ENCODE results near the gene RSRP1. TPM values are rescaled to one million over a fixed set of nuclear protein-coding genes. Genes with fewer than 3 reads are reported as not detected.
A peak's percentile ranks its signal among the peaks of the same experiment; 100 is the strongest.
"Not testable (repeated sequence)": the region's sequence is repeated elsewhere in the genome, so short reads cannot be mapped to it uniquely, and the experiment has no call there.

The RSRP1 gene, protein sequence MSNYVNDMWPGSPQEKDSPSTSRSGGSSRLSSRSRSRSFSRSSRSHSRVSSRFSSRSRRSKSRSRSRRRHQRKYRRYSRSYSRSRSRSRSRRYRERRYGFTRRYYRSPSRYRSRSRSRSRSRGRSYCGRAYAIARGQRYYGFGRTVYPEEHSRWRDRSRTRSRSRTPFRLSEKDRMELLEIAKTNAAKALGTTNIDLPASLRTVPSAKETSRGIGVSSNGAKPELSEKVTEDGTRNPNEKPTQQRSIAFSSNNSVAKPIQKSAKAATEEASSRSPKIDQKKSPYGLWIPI
- 100 to 1,000 TPM in 1 of 4 donors, 10 to 100 TPM in 3; 23.1 to 133 (median 59.4) TPM for total RNA-seq

DNA sequence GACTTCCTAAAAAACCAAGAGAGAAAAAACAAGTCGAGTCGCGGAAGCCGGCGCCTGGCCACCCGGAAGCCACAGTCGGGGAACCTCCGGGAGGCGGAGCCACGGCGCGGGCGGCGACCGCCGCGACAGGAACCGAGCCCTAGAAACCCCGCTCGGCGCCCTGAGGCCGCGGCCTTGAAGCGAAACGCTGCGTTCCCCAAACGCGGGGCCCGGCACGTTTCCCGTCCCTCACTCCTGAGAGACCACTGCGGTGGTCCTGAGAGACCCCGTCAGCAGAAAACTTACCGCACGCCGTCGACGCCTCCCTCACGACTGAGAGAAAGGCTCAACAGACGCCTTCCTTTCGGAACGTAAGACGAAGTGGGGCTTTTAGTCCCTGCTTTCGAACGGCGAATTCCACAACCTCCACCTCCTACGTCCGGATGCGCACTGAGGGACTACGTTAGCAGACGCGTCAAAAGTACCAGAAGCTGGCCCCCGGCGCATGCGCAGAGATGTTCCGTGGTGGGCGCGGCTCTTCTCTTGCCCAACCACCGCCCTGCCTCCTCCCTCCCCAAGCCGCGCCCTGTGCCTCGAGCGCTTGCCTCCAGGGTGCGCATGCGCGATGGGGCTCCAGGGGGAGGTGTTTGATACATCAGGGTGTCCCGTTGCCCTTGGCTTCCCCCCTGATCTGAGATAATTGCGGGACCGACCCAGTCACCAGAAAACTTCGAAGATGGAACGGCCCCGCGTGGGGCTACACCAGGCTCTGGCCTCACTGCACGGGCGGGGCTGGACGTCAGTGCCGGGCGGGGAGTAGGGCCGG is at the start of gene RSRP1:
Gene RSRP1 (minus strand): TSS at position 431 of the 805 bp plus-strand sequence. CDS start 491 bp downstream, outside the sequence.
- 0% methylated on average over 2 to 13 of the region's 79 CpGs for WGBS, 2 donors (ENCODE audit: low coverage in 1 of 2)
- no peaks in the 10 kb centered on the region for H3K27me3 ChIP-seq
- peak within 1 kb of the TSS; percentile 97 to 100 (median 100) for H3K27ac ChIP-seq
- peak; percentile 95 for ATAC-seq
- peaks cover 4 to 40% (median 13%) of the 10 kb centered on the region in 3 donors for H3K4me1 ChIP-seq
- H3K4me3 ChIP-seq = peak within 1 kb of the TSS; percentile 90 to 95
- TF ChIP-seq POLR2A (IDR thresholded peaks at IDR 0.05) (peak; percentile 99 to 100), POLR2AphosphoS5 (IDR thresholded peaks at IDR 0.05) (peak; percentile 100), EP300 (IDR thresholded peaks at IDR 0.05) (no peak)
- TF ChIP-seq, protein P1, sequence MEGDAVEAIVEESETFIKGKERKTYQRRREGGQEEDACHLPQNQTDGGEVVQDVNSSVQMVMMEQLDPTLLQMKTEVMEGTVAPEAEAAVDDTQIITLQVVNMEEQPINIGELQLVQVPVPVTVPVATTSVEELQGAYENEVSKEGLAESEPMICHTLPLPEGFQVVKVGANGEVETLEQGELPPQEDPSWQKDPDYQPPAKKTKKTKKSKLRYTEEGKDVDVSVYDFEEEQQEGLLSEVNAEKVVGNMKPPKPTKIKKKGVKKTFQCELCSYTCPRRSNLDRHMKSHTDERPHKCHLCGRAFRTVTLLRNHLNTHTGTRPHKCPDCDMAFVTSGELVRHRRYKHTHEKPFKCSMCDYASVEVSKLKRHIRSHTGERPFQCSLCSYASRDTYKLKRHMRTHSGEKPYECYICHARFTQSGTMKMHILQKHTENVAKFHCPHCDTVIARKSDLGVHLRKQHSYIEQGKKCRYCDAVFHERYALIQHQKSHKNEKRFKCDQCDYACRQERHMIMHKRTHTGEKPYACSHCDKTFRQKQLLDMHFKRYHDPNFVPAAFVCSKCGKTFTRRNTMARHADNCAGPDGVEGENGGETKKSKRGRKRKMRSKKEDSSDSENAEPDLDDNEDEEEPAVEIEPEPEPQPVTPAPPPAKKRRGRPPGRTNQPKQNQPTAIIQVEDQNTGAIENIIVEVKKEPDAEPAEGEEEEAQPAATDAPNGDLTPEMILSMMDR (IDR thresholded peaks at IDR 0.05) = peak in 2 of 4 experiments; percentile 26 to 40
- H3K36me3 ChIP-seq = peaks cover 0 to 36% of the 10 kb centered on the region in 2 donors
- no peaks in the 10 kb centered on the region for H3K9me3 ChIP-seq

DNA sequence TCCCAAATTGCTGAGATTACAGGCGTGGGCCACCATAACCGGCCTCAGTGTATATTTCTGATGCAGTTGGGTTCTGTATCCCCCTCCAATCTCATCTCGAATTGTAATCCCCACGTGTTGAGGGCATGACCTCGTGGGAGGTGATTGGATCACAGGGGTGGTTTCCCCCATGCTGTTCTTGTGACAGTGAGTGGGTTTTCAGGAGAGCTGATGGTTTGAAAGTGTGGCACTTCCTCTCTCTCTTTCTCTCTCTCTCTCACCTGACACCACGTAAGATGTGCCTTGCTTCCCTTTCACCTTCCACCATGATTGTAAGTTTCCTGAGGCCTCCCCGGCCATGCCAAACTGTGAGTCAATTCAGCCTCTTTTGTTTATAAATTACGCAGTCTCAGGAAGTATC is 49.2 kb upstream of the RSRP1 start:
- H3K9me3 ChIP-seq, H3K4me3 ChIP-seq, H3K36me3 ChIP-seq, H3K27ac ChIP-seq, ATAC-seq, H3K4me1 ChIP-seq, H3K27me3 ChIP-seq: not testable (repeated sequence)
- WGBS, 2 donors (ENCODE audit: low coverage in 1 of 2) = 33% methylated on average over 1 of the region's 8 CpGs; no CpG with 5 or more reads in 1 of the 2 donors

DNA sequence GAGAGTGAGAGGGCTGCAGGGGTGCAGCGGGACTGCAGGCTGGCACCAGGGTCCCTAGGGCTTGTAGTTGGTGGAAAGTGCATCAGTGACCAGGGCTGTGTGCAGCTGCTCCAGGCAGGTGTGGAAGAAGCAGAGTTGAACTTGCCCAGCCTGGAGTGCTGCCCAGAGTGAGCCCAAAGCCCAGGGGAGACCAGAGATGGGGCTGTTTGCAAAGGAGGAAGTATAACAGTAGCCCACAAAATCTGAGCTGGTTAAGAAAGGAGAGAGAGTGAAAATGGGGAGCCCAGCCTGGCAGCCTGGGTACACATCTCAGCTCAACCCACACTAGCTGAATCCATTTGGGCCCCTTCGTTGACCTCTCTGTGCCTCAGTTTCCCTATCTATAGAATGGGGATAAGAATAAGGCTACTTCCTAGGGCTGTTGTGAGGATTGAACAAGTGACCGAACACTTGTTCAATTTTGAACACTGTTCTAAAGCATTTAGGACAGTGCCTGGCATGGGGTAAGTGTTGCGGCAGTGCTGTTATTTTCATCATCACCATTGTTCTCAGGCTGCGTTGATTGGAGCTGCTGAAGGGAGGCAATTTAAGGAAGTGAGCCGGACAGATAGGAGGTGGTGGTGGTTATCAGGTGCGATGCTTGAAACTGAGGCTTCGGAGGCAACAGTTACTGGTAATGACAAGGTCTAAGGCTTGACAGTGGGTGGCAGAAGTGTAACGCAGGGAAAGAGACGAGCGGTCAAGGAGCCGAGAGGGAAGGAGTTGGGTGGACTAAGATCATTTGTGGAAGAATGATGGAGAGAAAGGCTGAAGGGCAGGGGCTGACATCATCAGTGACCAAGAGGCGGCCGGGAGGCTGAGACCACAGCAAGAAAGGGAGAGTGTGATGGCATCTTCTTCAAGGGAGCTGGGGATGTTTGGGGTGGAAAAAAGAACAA is 47.9 kb upstream of the RSRP1 start:
- ATAC-seq, H3K4me3 ChIP-seq, H3K27ac ChIP-seq, H3K4me1 ChIP-seq, H3K36me3 ChIP-seq, H3K27me3 ChIP-seq, H3K9me3 ChIP-seq: not testable (repeated sequence)
- WGBS, 2 donors (ENCODE audit: low coverage in 1 of 2) = 52 to 70% methylated on average over 2 to 3 of the region's 14 CpGs

DNA sequence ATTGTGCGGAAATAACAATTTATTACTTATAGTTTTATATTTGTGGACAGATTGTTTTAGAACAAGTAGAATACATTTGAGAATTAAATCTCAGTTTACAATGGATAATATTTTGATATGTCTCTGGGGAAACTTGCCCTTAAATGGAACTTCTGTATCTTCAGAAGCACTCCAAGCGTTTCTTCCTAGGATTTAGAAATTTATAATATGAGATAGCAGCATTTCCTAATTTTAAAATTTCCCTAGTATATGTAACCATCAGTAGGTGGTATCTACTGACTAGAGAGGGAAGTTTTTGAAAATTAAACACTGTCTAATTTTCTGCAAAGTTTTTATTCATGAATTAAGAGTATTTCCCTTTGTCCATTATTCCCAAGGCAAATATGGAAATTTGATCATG is 46.2 kb upstream of the RSRP1 start:
- H3K27me3 ChIP-seq, H3K4me3 ChIP-seq, H3K27ac ChIP-seq, H3K36me3 ChIP-seq, H3K9me3 ChIP-seq, H3K4me1 ChIP-seq, ATAC-seq: not testable (repeated sequence)
- WGBS, 2 donors (ENCODE audit: low coverage in 1 of 2) = 72 to 80% methylated on average over 1 to 2 of the region's 2 CpGs

DNA sequence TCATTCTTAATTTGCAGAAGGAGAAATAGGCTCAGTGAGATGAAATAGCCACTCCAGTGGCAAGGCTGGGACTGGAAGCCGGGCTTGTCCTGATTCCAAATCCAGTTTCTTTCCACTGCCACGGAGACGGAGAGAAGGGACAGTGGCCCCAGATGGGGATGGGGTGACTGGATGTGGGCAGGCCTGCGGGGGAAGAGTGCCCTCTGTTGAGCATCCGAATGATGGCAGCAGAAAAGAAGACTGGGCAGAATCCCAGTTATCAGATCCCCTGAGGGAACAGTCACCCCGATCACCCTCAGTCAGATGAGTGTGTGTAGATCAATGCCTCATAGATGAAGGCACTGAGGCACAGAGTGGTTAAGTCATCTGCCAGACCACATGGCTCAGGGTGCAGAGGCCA is 42.8 kb upstream of the RSRP1 start:
- not testable (repeated sequence) for H3K9me3 ChIP-seq, H3K36me3 ChIP-seq, H3K4me1 ChIP-seq, ATAC-seq, H3K4me3 ChIP-seq, H3K27me3 ChIP-seq, H3K27ac ChIP-seq
- TF ChIP-seq, protein P1 (IDR thresholded peaks at IDR 0.05) = peak in 1 of 4 experiments; percentile 14
- WGBS, 2 donors (ENCODE audit: low coverage in 1 of 2) = 20% methylated on average over 1 of the region's 6 CpGs; no CpG with 5 or more reads in 1 of the 2 donors

DNA sequence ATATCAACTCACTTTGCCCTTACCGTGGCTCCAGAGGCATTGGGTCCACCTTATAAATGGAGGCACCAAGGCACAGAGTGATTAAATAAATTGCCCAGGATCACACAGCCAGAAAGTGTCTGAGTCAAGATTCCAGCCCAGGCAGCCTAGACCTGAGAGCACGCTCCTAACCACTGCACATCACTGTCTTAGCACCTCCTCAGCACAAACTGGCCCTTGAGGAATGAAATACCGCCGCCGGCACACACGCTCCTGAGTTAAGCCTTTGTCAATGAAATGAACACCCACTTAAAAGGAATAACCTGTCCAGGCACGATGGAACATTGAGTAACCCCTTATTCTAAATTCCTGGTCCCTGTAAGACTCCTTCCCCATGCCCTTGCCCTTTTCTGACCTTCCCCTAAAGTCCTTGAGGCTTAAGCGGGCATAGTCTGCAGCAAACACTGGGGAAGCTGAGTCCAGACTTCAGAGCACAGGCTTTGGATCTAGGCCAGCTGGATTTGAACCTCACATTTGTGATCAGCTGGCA is 41.4 kb upstream of the RSRP1 start:
- not testable (repeated sequence) for H3K4me1 ChIP-seq, H3K9me3 ChIP-seq, ATAC-seq, H3K36me3 ChIP-seq, H3K27ac ChIP-seq, H3K4me3 ChIP-seq, H3K27me3 ChIP-seq
- no CpG with 5 or more reads among the region's 8 CpGs for WGBS, 2 donors (ENCODE audit: low coverage in 1 of 2)

DNA sequence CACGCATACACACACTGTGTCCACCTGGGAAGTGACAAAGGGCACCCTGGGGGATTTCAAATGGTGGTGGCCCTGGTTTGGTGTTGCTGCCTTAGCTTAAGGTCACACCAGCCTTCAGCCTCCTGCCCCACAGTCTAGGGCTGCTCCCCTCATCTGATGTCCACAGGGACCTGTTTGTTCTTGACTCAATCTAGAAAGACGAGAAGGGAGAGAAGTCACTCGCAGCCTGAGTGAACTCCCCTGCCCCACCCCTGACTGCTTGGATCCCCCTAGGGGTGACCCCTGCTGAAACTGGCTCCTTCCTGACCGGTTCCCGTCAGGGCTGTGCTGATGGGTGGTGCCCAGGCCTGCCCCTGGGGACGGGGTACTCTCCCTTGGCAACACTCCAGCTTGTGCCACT is 39.9 kb upstream of the RSRP1 start:
- H3K27ac ChIP-seq, H3K4me3 ChIP-seq, H3K27me3 ChIP-seq, ATAC-seq, H3K9me3 ChIP-seq, H3K36me3 ChIP-seq, H3K4me1 ChIP-seq: not testable (repeated sequence)
- 100% methylated on average over 1 of the region's 6 CpGs for WGBS, 2 donors (ENCODE audit: low coverage in 1 of 2)

DNA sequence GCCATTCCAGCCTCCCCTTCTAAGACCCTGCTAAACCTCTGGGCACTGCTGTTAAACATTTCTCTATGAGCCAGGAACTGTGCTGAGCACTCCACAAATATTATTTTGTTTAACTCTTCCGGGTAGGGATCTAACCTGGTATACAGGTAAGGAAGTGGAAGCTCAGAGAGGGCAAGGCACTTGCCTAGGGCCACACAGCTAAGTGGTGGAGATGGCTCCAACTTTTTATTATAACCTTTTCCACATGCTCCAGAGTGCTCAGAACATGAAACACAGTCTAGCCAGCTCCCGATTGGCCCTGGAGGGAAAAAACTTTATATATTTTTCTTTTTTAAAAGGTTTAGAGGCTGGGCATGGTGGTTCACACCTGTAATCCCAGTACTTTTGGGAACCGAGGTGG is 38.6 kb upstream of the RSRP1 start:
- 78 to 87% methylated on average over 2 of the region's 3 CpGs for WGBS, 2 donors (ENCODE audit: low coverage in 1 of 2)

DNA sequence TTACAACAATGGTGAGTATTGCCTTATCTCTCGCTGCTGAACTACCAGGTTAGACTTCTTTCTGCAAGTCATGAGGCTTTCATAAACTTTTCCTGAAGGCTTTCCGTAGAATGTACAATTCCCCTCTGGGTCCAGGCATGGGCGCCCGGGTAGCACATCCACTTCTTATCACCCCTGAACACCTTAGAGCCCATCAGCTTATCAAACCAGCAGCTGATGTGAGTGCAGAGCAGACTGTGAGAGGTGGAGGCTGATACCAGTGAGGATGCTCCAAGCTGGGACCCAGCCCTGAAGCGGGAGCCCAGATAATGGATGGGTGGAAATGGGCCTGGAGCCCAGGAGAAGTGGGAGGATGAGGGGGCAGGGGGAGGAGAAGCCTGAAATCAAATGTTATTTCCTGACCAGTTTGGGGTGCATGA is 32.4 kb upstream of the RSRP1 start:
- not testable (repeated sequence) for H3K4me1 ChIP-seq, H3K27me3 ChIP-seq, H3K4me3 ChIP-seq, H3K9me3 ChIP-seq, H3K36me3 ChIP-seq, H3K27ac ChIP-seq, ATAC-seq
- no CpG with 5 or more reads among the region's 5 CpGs for WGBS, 2 donors (ENCODE audit: low coverage in 1 of 2)

More for the DNA sequence above, 38.6 kb upstream of the RSRP1 start:
- not testable (repeated sequence) for H3K9me3 ChIP-seq, H3K4me3 ChIP-seq, ATAC-seq, H3K27ac ChIP-seq, H3K36me3 ChIP-seq, H3K27me3 ChIP-seq, H3K4me1 ChIP-seq

DNA sequence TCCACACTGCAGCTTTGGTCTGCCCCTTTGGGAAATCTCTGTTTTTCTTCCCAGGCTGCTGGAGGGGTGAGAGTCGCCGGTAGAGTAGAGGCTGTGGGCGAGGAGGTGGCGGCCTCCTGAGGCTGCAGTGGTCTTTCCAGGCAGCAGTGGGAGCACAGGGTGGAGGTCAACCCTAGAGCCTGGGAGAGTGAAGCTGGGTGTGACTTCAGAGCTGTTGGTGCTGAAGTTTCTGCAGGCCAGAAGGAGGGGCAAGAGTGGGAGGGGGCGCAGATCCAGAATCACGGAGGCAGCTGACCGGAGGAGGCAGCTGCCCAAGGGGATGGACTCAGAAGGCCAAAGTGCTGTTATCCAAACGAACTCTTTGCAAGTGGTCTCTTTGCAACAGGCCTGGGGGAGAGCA is 31.5 kb upstream of the RSRP1 start:
- H3K27me3 ChIP-seq, H3K36me3 ChIP-seq, H3K4me1 ChIP-seq, H3K4me3 ChIP-seq, H3K9me3 ChIP-seq, H3K27ac ChIP-seq, ATAC-seq: not testable (repeated sequence)
- 0% methylated on average over 1 of the region's 8 CpGs; no CpG with 5 or more reads in 1 of the 2 donors for WGBS, 2 donors (ENCODE audit: low coverage in 1 of 2)

All from gastroesophageal sphincter (tissue), 4 donors.